HPDE6-E6E7 (cell line): ENCODE data around the gene DHRS4.
"Not testable (repeated sequence)": the region's sequence is repeated elsewhere in the genome, so short reads cannot be mapped to it uniquely, and the experiment has no call there.

Experiments used
- DNase-seq: peaks from one replicate; pipeline ENCODE4 v3.0.0; 2011; ENCODE audit warnings: missing footprints; ENCODE audit errors: extremely low spot score

DHRS4 gene

DNA sequence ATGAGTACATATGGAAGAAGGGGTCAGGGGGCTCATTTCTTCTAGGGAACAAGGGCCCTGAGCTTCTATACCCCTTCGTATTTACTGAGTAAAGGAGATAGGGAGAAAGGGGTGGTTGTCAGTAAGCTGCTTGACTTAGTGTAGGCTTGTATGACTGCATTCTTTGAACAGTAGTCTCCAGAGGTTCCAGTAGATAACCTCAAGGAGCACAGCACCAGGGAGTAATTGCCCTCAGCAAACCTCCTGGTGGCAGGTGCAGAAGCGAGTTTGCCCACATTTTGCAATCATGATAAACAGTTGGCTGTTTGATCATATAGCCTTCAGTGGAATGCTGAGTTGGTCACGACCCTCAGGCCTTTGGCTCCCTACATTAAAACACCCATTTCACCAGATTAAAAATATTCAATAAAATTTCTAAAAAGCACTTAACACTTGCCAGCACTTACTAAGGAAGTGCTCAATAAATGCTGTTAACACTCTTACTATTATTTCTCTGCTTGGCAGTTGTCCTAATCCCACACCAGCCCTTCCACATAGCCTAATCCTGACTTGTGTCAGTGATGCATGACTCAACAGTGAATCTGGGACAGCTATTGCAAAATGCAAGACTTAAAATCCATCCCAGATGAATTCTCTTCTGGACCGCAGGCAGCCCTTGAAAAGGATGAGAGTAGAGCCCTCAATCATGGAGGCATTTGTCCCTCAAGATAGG is 31.5 kb downstream of the DHRS4 start:
- DNase-seq: no peak

DNA sequence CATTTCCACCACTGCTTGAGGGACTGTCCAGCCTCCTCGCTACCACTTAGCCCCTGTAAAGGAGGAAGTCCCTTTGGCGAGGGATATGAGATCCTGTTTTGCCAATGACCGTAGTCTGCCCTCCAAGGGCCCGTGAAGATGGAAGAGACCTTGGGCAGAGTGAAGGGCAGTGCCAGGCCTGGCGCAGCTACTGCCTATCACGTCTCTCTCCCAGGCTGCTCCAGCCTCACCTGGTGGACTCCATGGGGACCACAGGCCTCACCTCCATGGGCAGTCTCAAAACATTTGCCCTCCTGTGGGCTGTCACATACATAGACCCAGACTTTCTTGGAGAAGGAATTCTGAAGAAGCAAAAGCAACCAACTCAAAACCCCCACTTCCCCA is 34.6 kb downstream of the DHRS4 start:
- DNase-seq: not testable (repeated sequence)

DNA sequence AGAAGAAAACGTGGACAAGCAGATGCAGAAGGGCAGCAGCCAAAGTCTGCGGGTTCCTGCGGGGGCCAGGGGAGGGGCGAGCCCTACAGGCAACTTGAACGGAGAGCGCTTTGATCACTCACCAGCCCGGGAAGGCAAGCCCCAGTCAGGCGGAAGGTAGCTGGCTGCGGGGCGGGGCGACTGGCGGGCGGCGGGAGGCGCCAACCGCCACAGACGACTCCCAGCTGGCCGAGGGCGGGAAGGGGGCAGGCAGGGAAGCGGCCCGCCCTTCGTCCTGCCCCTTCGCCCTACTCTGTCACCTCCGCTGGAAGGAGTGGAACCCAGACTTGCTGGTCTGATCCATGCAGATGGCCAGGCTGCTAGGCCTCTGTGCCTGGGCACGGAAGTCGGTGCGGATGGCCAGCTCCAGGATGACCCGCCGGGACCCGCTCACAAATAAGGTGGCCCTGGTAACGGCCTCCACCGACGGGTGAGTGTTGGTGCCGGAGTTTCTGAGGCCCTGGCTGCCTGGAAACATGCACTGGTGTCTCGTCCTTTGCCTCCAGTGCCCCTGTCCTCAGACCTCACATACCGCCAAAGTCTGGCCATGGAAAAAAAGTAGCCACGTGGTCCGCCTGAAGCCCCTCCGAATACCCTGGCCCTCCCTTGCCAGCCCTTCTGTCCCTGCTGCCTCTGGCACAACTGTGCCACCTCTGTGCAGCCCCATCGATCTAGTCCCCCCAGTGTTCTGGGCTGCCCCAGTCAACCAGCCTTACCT is 35.2 kb downstream of the DHRS4 start, which contains the start of gene DHRS4L2:
DHRS4L2 (plus strand) TSS at position 323 of the 757 bp plus-strand sequence; CDS start at position 342, 19 bp downstream.
- DNase-seq: peak; percentile 46

DNA sequence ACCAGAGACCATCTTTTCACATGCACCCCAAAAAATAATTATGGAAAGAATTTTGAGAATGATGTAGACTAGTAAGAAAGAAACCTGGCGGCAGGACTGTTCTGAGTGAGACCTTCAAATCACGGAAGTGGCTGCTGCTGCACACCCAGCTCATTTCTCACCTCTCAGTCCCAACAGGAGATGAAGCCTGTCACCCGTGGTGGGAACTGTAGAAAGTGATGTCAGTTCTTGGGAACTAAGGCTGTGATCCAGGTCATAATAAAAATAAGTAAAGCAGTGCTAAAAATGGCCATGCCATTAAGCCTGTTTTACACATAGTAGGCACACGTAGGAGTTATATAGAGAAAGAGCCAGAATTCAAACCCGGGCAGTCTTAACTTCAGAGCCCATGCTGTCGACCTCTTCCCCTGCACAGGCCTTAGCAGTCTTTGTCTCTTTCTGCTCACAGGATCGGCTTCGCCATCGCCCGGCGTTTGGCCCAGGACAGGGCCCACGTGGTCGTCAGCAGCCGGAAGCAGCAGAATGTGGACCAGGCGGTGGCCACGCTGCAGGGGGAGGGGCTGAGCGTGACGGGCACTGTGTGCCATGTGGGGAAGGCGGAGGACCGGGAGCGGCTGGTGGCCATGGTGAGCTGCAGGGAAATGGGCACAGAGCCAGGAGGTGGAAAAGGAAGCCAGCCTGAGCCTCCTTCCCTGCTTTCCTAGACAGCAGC is 36.3 kb downstream of the DHRS4 start:
- not testable (repeated sequence) for DNase-seq

DNA sequence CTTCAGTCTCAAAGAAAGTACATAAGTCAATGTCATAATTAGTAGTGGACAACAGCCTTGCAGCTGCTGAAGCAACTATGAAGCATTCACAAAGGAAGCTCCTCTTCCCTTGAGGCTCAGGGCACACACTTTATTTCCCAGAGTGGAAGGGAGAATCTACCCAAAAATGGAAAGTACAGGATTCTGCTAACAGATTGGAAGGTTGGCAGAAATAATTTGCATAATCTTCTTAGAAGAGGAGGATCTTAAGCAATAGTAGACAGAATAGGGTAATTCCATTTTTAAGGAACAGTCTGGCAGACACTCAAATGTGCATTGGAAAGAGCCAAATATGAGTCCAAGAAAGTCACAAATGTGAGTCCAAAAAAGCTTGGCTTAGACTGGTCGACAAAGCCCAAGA is 37.4 kb downstream of the DHRS4 start:
- DNase-seq: not testable (repeated sequence)

DNA sequence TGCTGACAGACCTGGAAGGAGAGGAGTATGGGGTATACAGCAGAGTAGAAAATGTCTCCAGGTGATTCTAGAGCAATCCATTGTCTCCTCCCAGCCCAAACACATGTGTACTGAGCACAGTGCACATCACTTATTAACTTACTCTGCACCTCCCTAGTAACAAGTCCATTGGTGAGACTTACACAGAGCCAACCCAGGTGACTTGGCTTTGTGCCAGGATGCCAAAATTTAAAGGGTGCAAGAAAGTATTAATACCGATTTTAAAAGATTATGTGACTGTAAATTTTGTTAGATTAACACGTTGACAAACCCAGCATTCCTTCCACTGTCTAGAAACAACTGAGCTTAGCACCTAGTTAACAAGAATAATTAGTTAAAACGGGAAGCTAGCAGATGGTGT is 39.5 kb downstream of the DHRS4 start:
- not testable (repeated sequence) for DNase-seq

DNA sequence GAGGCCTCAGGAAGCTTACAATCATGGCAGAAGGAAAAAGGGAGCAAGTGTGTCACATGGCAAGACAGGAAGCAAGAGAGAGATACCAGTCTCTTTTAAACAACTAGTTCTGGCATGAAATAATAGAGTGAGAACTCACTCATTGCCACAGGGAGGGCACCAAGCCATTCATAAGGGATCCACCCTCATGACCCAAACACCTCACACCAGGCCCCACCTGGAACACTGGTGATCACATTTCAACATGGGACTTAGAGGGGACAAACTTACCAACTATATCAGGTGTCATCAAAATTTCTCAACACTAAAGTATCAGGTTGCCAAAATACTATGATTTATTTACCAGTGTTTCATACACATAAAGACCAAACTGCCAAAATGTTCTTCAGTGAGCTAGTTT is 42.4 kb downstream of the DHRS4 start:
- DNase-seq: not testable (repeated sequence)

DNA sequence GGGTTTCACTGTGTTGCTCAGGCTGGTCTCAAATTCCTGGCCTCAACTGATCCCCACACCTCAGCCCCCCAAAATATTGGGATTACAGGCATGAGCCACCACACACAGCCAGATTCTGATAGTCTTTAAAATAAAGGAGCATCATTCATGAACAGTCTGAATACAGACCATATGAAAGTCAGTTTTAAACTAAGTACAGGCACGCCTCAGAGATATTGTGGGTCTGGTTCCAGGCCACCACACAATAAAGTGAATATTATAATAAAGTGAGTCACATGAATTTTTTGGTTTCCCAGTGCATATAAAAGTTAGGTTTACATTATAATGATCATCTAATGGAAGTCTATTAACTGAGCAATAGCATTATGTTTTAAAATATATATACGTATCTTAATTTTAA is 43.3 kb downstream of the DHRS4 start:
- not testable (repeated sequence) for DNase-seq

DNA sequence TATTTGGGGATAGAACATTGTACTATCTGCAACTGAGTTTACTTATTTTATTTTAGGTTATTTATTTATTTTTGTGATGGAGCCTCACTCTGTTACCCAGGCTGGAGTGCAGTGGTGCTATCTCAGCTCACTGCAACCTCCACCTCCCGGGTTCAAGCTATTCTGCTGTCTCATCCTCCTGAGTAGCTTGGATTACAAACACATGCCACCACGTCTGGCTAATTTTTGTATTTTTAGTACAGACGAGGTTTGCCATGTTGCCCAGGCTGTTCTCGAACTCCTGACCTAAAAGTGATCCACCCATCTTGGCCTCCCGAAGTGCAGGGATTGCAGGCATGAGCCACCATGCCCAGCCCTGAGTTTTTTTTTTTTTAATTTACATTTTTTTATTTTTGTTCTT is 46.1 kb downstream of the DHRS4 start:
- not testable (repeated sequence) for DNase-seq

DNA sequence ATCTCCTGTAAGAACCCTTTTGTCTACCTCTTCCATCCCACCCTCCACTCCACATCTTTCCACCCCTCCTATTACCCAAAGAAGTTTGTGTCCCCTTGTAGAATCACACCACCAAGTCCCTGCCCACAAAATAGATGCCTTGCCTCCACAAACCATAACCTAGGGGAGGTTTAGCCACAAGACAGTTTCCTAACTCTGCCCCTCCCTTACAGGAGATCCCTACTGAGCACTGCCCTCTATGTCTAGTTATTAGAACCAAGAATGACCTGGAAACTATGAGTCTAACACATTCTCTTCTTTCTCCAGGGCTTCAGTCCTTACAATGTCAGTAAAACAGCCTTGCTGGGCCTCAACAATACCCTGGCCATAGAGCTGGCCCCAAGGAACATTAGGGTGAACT is 47.5 kb downstream of the DHRS4 start:
- DNase-seq: not testable (repeated sequence)

DNA sequence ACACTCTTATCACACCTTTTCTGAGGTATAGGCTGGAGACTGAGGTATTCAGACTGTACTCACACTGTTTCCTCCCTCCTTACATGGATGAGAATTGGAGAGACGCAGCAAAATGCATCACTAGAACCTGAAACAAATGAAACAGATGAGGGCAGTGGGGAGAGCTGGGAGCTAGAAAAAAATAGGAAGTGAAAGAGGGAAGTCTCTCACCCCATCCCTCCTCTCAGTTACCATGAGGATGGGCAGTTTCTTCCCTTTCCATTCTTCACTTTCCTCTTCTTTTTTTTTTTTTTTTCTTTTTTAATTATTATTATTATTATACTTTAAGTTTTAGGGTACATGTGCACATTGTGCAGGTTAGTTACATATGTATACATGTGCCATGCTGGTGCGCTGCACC is 48.1 kb downstream of the DHRS4 start:
- not testable (repeated sequence) for DNase-seq

DNA sequence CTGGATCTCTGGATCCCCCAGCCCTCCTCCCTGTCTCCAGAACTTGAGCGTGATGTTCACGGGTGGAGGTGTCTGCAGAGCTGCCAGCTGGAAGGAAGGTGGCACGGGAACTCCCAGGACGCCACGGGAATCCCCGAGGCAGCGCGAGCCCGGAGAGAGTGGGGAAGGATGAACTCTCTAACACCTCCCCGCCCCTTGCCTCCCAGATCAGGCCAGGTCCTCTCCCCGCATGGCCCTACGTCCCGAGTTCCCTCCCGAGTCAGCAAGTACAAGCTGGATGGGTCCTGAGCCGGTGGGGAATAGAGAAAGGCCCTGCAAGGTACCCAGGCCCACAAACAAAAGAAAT is 52.9 kb downstream of the DHRS4 start:
- not testable (repeated sequence) for DNase-seq

DNA sequence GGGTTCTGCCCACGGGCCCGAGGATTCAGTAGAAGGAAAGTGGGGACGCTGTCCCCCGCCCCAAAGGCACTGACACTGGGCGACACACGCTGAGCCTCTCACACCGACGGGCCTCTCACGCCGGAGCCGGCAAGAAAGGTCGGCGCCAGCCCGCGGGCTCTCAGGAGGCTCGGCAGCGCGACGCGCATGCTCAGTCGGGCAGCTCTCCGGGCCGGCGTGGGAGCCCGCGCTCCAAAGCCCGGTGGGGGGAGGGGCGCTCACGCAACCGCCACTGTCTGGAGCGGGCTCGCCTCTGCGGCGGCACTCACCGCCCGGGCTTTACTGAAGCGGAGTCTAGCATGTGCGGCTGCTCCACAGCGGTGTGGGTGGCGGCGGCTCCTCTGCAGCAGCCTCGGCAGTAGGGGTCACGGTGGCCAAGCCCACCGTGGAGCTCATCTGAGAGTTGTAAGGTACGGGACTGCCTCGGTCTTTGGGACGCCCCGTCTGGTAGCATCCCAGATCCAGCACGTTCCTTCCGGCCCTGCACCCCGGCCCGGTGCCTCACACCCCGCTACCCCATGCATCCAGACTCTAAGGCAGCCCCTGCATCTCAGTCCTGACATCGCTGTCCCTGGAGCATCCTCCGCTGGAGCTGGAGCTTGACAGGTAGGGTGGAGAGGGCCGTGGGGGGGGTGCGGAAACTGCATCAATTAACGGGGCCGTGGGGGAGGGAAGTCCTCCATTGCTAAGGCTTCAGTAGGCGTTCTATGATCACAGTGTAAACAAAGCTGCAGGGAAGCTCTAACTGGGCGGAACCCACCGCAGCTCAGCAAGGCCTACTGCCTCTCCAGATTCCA is 53.5 kb downstream of the DHRS4 start:
- DNase-seq: not testable (repeated sequence)

DNA sequence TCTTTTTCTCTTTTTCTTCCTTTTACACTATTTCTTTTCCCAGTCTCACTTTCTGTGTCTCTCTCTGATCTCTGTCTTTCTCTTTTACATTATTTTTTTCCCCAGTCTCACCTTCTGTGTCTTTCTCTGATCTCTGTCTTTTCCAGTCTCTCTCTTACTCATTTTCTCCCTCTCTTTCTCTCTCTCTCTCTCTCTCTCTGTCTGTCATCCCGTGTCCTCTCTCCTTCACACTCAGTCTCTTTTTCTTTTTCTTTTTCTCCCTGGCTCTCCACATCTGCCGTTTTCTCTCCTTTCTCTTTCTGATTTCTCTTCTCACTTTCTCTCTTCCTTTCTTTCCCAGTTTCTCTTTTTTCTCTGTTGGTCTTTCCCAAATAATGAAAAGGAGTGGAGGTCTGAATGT is 57.5 kb downstream of the DHRS4 start:
- no peak for DNase-seq

DNA sequence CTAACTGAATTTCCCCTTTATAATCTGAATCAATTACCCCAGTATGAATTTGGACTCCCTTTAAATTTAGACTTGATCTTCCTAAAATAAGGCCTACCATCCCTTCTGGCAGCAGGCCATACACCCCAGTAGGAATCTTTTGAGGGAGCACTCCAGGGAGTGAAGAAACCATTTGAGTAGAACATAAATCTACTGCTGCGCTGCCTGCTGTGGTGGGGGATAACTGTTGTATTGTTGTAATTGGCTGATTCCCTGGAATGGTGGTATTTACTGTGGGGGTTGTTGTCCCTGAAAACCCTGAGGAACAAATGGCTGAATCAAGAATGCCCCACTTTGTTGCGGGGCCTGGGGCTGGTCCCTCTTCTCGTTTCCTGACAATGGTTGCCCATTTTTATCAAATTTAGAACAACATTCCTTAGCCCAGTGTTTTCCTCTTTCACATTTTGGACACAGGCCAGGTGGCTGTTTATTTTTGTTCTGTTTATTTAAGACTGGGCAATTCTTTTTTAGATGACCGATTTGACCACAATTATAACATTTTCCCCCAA is 59.2 kb downstream of the DHRS4 start:
- not testable (repeated sequence) for DNase-seq

DNA sequence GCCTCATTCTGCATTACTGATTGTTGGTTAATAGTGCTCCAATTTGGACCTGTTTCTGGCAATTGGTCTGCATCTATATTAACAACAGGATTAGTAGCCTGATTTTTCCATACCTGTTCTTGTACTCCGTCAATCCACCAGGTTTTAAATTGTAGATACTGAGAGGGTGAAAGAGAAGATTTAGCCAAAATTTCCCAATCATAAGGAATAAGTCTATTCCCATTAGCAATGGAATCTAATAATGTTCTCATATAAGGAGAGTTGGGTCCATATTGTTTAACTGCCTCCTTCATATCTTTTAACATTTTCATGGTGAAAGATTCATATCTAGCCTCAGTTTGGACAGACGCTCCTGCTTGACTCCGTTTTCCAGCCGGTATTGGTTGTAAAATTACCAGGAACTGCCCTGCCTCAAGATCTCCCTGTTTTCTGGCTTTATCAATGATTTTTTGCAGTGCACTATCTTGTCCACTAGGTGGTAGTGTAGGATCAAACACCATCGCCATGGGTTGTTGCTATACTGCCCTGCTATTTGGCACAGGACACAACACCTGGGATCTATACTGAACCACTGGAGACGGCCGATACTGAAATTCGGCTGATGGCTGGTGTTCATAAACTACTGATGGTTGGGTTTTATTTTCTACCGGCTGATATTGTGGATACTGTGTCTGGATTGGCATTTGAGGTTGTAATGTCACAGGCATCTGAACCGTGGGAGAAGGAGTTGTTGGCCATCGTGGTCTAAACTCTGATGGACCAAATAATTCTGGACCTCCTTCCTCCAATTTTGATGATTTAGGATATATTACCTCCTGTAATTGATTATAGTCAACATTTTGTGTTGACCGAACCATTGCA is 60.3 kb downstream of the DHRS4 start:
- peak; percentile 22 for DNase-seq

DNA sequence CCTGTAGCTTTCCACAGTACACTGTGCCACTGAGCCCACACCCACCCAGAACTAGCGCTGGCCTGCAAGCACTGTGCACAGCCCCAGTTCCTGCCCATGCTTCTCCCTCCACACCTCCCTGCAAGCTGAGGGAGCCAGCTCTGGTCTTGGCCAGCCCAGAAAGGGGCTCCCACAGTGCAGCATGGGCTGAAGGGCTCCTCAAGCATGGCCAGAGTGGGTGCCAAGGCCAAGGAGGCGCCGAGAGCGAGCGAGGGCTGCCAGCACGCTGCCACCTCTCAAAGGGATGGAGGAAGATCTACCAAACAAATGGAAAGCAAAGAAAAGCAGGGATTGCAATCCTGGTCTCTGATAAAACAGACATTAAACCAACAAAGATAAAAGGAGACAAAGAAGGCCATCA is 62.2 kb downstream of the DHRS4 start:
- not testable (repeated sequence) for DNase-seq
